HG03025 (cell line): ENCODE measurements around the gene ARIH2.
"Not testable (repeated sequence)": the region's sequence is repeated elsewhere in the genome, so short reads cannot be mapped to it uniquely, and the experiment has no call there.

Experiments used
- ATAC-seq: cut with Tn5 transposase; IDR thresholded peaks from one replicate; pipeline ENCODE4 v1.9.1; 2021; ENCODE audit warnings: mild to moderate bottlenecking, moderate library complexity; ENCODE audit not compliant: unreplicated experiment, low FRiP score

ARIH2 gene

GRCh38 chr3:48999085-48999858 lies 80.6 kb downstream of the ARIH2 start:
- ATAC-seq = no peak

GRCh38 chr3:49001155-49001554 lies 82.5 kb downstream of the ARIH2 start:
- ATAC-seq = no peak

GRCh38 chr3:49004352-49005302 lies 86.0 kb downstream of the ARIH2 start:
- no peak for ATAC-seq

- ATAC-seq = no peak
Observed at GRCh38 chr3:49005303-49005680, 86.7 kb downstream of the ARIH2 start.

GRCh38 chr3:49005998-49006397 lies 87.4 kb downstream of the ARIH2 start:
- ATAC-seq = no peak

GRCh38 chr3:49006408-49007067 lies 87.9 kb downstream of the ARIH2 start:
- no peak for ATAC-seq

- peak; percentile 71 for ATAC-seq
Observed at GRCh38 chr3:49007068-49007770, 88.6 kb downstream of the ARIH2 start, which contains the start of gene WDR6. WDR6 (plus strand) TSS chr3:49007391; CDS start chr3:49007432, 41 bp downstream.

GRCh38 chr3:49007771-49008528 lies 89.3 kb downstream of the ARIH2 start:
- ATAC-seq = peak; percentile 43

- not testable (repeated sequence) for ATAC-seq
Observed at GRCh38 chr3:49008627-49009026, 90.0 kb downstream of the ARIH2 start.

- ATAC-seq = no peak
Observed at GRCh38 chr3:49009396-49009795, 90.8 kb downstream of the ARIH2 start.

- ATAC-seq = no peak
Observed at GRCh38 chr3:49012441-49013017, 93.9 kb downstream of the ARIH2 start.

- ATAC-seq = no peak
Observed at GRCh38 chr3:49013113-49013737, 94.6 kb downstream of the ARIH2 start.

GRCh38 chr3:49013738-49014660 lies 95.4 kb downstream of the ARIH2 start:
- ATAC-seq = no peak

GRCh38 chr3:49015072-49015471 lies 96.4 kb downstream of the ARIH2 start:
- no peak for ATAC-seq

GRCh38 chr3:49015765-49016164 lies 97.1 kb downstream of the ARIH2 start:
- no peak for ATAC-seq

- ATAC-seq = no peak
Observed at GRCh38 chr3:49016414-49017228, 98.0 kb downstream of the ARIH2 start.
